Measurements from ENCODE around the gene CCRL2.

- no peak for TF ChIP-seq CTCF (conservative IDR thresholded peaks at IDR 0.05)
- no peak for TF ChIP-seq EZH2 (IDR thresholded peaks at IDR 0.05; ENCODE audit: low read depth)
Measured at GRCh38 chr3:46414739-46415138, 7.7 kb downstream of the CCRL2 start.
